ENCODE data around the gene USP3.

The USP3 gene

DNA sequence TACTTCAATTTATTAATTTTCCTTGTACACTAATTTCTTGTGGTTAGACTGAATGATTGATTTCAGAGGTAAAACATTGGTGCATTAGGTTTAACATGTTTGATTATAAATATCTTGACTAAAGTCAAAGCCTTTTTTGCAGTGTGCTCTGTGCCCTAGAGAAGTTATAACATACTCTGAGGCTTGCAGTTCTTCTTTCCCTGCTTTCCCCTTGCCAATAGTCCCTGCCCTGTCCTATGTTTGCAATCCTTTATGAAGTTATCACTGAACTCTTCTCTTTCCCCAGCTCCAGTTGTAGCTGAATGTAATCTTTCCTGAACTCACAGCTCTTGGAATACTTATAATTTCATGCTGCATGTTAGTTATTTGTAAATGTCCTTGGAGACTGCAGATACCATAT lies 35.6 kb downstream of the USP3 start:
- H3K27me3 ChIP-seq (ENCODE audit: control insufficient read depth, insufficient read depth, low read length) = no peaks in the 10 kb centered on the region
- H3K9ac ChIP-seq (ENCODE audit: low read depth, low read length) = no peak overlapping the region
- peaks cover 18% of the 10 kb centered on the region for H3K4me1 ChIP-seq (ENCODE audit: control insufficient read depth, insufficient read depth, low read length)
- H3K4me3 ChIP-seq (ENCODE audit: low read depth, low read length) = no peak overlapping the region
- no peaks in the 10 kb centered on the region for H3K9me3 ChIP-seq (ENCODE audit: control insufficient read depth, insufficient read depth, low read length)
- H3K36me3 ChIP-seq (ENCODE audit: control insufficient read depth, insufficient read depth, low read length) = no peaks in the 10 kb centered on the region

DNA sequence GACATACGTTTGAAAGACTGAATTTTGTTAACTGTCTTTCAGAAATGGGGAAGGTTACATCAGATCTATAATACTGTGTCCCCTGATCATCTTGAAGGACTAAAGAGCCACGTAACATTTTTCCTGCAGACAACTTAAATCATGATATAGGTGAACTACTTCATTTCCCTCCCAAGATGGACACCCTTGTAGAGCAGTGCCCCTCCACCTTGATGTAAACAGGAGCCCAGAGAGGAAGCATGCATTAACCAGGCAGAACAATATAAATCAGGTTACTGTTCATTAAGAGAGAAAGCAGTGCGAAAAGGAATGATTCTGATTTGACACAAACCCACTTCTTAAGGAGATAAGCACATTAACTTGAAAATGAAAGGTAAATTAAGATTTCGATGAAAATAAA lies 36.1 kb downstream of the USP3 start:
- no peaks in the 10 kb centered on the region for H3K27me3 ChIP-seq (ENCODE audit: control insufficient read depth, insufficient read depth, low read length)

DNA sequence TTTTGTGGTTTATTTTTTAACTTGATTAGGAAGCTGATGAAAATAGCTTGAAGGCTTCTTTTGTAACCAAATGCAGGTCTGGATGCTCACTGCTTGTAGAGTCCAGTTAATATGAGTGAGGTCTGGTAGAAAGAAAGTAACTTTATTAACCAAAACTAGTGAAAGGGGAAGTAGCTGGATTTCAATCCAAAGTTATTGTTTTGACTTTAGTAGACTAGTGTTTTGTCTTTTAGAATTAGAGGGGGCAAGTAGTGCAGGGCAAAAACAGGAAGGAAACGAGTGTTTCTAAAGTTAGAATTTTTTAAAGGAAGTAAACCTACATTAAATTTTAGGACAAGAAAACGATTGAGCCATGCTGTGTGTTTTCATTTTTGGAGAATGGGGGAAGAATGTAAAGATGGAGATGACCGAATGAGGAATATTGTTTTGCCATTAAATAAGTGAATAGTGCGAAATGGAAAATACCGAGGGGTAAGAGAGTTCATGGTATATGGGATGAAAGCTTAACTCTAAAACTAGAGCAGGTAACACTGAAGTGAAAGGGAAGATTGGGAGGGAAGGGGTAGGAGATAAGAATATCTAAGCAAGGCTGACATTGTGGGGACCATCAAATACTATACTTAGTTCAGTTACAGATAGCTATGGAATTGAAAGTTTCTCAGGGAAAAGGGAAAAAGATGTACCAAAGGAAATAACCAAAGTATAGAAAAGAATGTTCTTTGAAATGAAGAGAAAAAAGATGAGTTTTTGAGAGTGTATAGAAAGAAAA lies 40.0 kb downstream of the USP3 start:
- H3K4me1 ChIP-seq (ENCODE audit: control insufficient read depth, insufficient read depth, low read length) = no peaks in the 10 kb centered on the region
- H3K9me3 ChIP-seq (ENCODE audit: control insufficient read depth, insufficient read depth, low read length) = no peaks in the 10 kb centered on the region
- no peak overlapping the region for H3K9ac ChIP-seq (ENCODE audit: low read depth, low read length)
- no peaks in the 10 kb centered on the region for H3K27me3 ChIP-seq (ENCODE audit: control insufficient read depth, insufficient read depth, low read length)
- H3K4me3 ChIP-seq (ENCODE audit: low read depth, low read length) = no peak overlapping the region
- no peaks in the 10 kb centered on the region for H3K36me3 ChIP-seq (ENCODE audit: control insufficient read depth, insufficient read depth, low read length)

More for the DNA sequence above, 36.1 kb downstream of the USP3 start:
- H3K9me3 ChIP-seq (ENCODE audit: control insufficient read depth, insufficient read depth, low read length) = no peaks in the 10 kb centered on the region
- H3K9ac ChIP-seq (ENCODE audit: low read depth, low read length) = no peak overlapping the region
- H3K36me3 ChIP-seq (ENCODE audit: control insufficient read depth, insufficient read depth, low read length) = no peaks in the 10 kb centered on the region
- peaks cover 16% of the 10 kb centered on the region for H3K4me1 ChIP-seq (ENCODE audit: control insufficient read depth, insufficient read depth, low read length)
- no peak overlapping the region for H3K4me3 ChIP-seq (ENCODE audit: low read depth, low read length)

DNA sequence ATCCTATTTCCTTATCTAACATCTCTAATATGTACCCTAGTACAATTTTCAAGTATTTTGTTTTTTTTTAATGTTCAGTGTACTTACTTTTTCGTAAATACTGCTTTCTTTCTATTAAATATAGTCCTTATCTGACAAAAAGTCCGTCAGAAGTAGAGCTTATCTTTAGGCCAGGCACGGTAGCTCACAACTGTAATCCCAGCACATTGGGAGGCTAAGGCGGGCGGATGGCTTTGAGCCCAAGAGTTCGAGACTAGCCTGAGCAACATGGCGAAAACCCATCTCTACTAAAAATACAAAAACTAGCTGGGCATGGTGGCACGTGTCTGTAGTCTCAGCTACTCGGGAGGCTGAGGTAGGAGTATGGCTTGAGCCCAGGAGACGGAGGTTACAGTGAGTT lies 41.1 kb downstream of the USP3 start:
- no peaks in the 10 kb centered on the region for H3K27me3 ChIP-seq (ENCODE audit: control insufficient read depth, insufficient read depth, low read length)
- H3K4me1 ChIP-seq (ENCODE audit: control insufficient read depth, insufficient read depth, low read length) = no peaks in the 10 kb centered on the region
- H3K9me3 ChIP-seq (ENCODE audit: control insufficient read depth, insufficient read depth, low read length) = no peaks in the 10 kb centered on the region
- no peak overlapping the region for H3K9ac ChIP-seq (ENCODE audit: low read depth, low read length)
- H3K36me3 ChIP-seq (ENCODE audit: control insufficient read depth, insufficient read depth, low read length) = no peaks in the 10 kb centered on the region
- H3K4me3 ChIP-seq (ENCODE audit: low read depth, low read length) = no peak overlapping the region

DNA sequence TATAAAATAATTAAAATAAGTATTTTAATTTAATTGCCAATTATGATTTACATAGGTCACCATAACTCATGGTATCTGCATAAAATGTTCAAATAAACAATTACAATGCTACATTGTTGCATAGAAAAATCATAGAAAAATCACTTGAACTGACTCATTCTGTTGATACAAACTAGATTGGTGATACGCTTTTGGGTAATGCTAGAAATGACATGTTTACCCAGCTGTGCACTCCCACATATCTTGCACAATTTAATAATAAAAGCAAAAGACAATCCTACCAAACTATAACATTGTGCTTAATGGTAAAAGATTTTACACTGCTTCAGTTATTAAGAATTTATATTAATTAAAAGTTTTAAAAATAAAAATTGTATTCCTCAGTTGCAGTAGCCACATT lies 47.0 kb downstream of the USP3 start:
- Histone ChIP-seq H3K9me3 (ENCODE audit: control insufficient read depth, insufficient read depth, low read length) (no peaks in the 10 kb centered on the region), H3K4me1 (ENCODE audit: control insufficient read depth, insufficient read depth, low read length) (peaks cover 10% of the 10 kb centered on the region), H3K9ac (ENCODE audit: low read depth, low read length) (no peak overlapping the region), H3K4me3 (ENCODE audit: low read depth, low read length) (no peak overlapping the region), H3K27me3 (ENCODE audit: control insufficient read depth, insufficient read depth, low read length) (no peaks in the 10 kb centered on the region), H3K36me3 (ENCODE audit: control insufficient read depth, insufficient read depth, low read length) (no peaks in the 10 kb centered on the region)

DNA sequence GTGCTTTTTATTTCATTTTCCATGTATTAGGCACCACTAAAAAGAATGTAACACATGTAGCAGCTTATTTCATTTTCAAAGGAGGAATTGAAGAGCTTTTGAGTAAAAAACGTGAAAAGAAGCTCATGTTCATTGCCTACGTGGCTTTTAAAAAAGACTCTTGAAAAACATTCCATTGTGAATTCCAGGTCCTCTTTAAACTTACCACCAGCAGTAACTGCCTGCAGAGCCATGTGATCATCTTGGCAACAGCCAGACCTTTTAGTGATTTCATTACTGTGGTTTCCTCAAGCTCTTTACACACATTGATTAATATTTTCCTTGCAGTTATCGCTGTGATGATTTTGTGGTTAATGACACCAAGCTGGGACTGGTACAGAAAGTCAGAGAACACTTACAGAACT lies 49.0 kb downstream of the USP3 start:
- Histone ChIP-seq H3K4me3 (ENCODE audit: low read depth, low read length) (peak overlapping the region; percentile 3), H3K4me1 (ENCODE audit: control insufficient read depth, insufficient read depth, low read length) (peaks cover 10% of the 10 kb centered on the region), H3K36me3 (ENCODE audit: control insufficient read depth, insufficient read depth, low read length) (no peaks in the 10 kb centered on the region), H3K27me3 (ENCODE audit: control insufficient read depth, insufficient read depth, low read length) (no peaks in the 10 kb centered on the region), H3K9ac (ENCODE audit: low read depth, low read length) (no peak overlapping the region), H3K9me3 (ENCODE audit: control insufficient read depth, insufficient read depth, low read length) (no peaks in the 10 kb centered on the region)

DNA sequence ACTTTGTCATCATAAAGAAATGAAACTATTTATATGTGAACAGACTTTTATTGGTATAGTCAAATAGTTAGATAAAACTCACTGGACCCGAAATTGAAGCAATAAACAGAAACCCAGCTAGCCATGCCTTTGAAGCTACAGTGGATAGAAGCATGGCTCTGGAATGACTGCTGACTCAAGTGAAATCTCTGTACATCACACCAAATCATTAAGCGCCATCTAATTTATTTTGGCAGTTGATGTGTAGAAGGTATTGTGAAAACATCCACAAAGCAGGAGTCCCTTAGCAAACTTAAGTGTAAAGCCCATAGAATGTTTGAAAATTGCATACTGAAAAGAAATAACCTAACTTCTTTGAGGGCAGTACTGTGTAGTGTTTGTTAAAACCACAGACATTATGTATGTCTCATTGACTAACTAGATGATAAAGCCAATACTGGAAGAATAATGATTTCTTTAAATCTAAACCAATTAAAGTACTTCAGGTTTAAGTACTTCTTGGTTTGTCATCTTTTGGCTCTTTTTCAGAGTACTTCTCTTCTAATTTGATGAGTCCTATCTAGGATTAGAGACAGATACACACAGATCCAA lies 50.0 kb downstream of the USP3 start:
- Histone ChIP-seq H3K4me1 (ENCODE audit: control insufficient read depth, insufficient read depth, low read length) (peaks cover 13% of the 10 kb centered on the region), H3K9ac (ENCODE audit: low read depth, low read length) (no peak overlapping the region), H3K27me3 (ENCODE audit: control insufficient read depth, insufficient read depth, low read length) (no peaks in the 10 kb centered on the region), H3K36me3 (ENCODE audit: control insufficient read depth, insufficient read depth, low read length) (no peaks in the 10 kb centered on the region), H3K4me3 (ENCODE audit: low read depth, low read length) (no peak overlapping the region), H3K9me3 (ENCODE audit: control insufficient read depth, insufficient read depth, low read length) (no peaks in the 10 kb centered on the region)

DNA sequence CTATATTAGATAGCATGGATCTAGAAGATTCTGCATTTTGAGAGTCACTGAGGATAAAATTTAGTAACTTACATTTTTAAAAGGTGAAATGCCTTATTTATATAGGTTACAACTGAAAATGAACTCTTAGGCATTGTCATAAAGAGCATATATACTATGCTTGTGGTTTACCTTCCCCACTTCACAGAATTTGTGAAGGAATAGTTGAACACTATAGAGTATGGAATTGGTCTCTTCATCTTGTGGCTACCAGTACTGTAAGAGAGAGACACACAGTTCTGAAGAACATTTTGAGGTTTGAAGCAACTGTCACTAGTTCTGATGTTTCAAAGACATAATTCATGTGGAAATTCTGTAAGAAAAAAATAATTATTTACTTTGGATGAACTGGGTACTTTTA lies 51.1 kb downstream of the USP3 start:
- no peaks in the 10 kb centered on the region for H3K9me3 ChIP-seq (ENCODE audit: control insufficient read depth, insufficient read depth, low read length)
- H3K4me3 ChIP-seq (ENCODE audit: low read depth, low read length) = no peak overlapping the region
- no peaks in the 10 kb centered on the region for H3K27me3 ChIP-seq (ENCODE audit: control insufficient read depth, insufficient read depth, low read length)
- no peaks in the 10 kb centered on the region for H3K36me3 ChIP-seq (ENCODE audit: control insufficient read depth, insufficient read depth, low read length)
- no peak overlapping the region for H3K9ac ChIP-seq (ENCODE audit: low read depth, low read length)
- H3K4me1 ChIP-seq (ENCODE audit: control insufficient read depth, insufficient read depth, low read length) = peaks cover 18% of the 10 kb centered on the region

DNA sequence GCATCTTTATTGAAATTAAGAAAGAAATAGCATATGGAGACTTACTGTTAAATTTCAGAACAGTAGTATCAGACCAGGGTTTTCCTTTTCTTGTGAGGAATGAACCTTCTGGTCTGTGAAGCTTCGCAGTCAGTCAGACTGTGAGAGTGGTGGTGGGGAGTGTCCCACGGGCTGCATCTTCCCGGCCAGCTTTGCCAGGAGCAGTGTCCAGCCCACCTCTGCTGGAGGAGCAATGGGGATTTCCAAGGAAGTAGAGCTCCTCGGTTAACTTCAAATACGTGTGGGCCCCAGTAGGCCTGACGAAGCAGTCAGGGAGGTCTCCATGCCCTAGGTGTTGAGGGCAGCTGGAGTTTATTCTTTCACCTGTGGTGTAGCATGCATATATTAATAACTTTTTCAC lies 51.9 kb downstream of the USP3 start:
- H3K4me1 ChIP-seq (ENCODE audit: control insufficient read depth, insufficient read depth, low read length) = peaks cover 23% of the 10 kb centered on the region
- H3K9ac ChIP-seq (ENCODE audit: low read depth, low read length) = no peak overlapping the region
- H3K4me3 ChIP-seq (ENCODE audit: low read depth, low read length) = no peak overlapping the region
- H3K27me3 ChIP-seq (ENCODE audit: control insufficient read depth, insufficient read depth, low read length) = no peaks in the 10 kb centered on the region
- H3K9me3 ChIP-seq (ENCODE audit: control insufficient read depth, insufficient read depth, low read length) = no peaks in the 10 kb centered on the region
- no peaks in the 10 kb centered on the region for H3K36me3 ChIP-seq (ENCODE audit: control insufficient read depth, insufficient read depth, low read length)

DNA sequence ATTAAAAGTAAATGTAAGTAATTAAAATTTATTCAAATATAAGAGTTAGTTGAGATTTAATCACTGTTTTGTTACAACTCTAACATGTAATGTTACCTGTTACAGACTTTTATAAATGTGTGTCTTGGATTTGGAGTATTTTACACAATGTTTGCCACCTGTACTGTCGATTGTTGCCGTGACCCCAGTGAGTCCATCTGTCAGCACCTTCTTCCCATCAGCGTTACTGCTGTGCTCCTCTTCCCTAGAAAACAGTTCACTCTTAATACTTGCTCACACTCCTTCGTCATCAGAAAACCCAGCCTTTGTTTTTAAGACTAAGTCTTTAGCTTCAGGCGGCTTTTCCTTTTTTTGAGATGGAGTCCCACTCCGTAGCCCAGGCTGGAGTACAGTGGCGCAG lies 52.3 kb downstream of the USP3 start:
- no peaks in the 10 kb centered on the region for H3K27me3 ChIP-seq (ENCODE audit: control insufficient read depth, insufficient read depth, low read length)
- no peaks in the 10 kb centered on the region for H3K9me3 ChIP-seq (ENCODE audit: control insufficient read depth, insufficient read depth, low read length)
- peaks cover 23% of the 10 kb centered on the region for H3K4me1 ChIP-seq (ENCODE audit: control insufficient read depth, insufficient read depth, low read length)
- H3K4me3 ChIP-seq (ENCODE audit: low read depth, low read length) = no peak overlapping the region
- no peak overlapping the region for H3K9ac ChIP-seq (ENCODE audit: low read depth, low read length)
- H3K36me3 ChIP-seq (ENCODE audit: control insufficient read depth, insufficient read depth, low read length) = no peaks in the 10 kb centered on the region

DNA sequence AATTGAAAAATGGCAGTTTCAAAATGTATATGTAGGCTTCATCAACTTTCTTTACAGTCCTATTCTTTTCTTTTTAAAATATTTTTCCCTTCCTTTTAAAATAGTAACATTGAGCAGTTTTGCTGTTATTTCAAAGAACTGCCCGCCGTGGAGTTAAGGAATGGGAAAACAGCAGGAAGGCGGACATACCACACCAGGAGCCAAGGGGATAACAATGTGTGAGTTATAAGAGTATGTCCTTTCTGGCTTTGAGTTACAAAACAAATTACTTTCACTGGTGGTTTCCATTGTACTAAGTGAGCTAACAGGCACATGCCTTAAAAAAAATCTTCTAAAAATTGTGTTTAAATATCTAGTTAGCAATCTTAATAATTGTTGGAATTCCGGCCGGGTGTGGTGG lies 55.4 kb downstream of the USP3 start:
- Histone ChIP-seq H3K4me3 (ENCODE audit: low read depth, low read length) (no peak overlapping the region), H3K9me3 (ENCODE audit: control insufficient read depth, insufficient read depth, low read length) (no peaks in the 10 kb centered on the region), H3K27me3 (ENCODE audit: control insufficient read depth, insufficient read depth, low read length) (no peaks in the 10 kb centered on the region), H3K9ac (ENCODE audit: low read depth, low read length) (no peak overlapping the region), H3K4me1 (ENCODE audit: control insufficient read depth, insufficient read depth, low read length) (peaks cover 14% of the 10 kb centered on the region), H3K36me3 (ENCODE audit: control insufficient read depth, insufficient read depth, low read length) (no peaks in the 10 kb centered on the region)

DNA sequence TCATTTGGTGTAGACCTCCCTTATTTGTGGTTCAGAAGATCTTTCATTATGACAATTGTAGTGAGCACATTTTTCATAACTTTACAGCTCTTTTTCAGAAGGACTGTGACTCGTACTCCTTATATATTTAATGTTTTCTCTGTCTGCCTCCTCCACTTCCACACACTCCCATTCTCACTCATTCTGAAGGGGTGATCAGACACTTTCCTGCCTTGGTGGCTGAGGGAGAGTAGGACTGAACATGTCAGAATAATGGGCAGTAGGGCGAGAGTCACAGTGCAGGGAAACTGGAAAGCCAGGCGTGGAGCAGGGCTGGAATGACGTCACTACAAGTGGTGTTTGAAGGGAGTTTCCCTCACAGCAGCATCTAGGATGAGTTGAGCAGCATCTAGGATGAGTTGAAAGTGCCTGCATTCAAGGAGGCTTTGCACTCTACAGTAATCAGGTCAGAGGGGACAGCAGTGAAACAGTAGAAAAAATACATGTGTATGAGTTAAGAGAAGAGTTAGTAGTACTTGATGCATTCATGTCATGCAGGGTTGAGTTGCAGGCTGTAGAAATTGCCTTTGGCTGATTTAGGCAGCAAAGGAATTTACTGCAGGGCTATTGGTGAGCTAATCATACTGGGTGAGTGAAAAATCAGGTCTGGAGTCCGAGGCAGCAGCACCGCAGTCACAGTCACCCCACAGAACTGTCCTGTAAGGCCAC lies 56.5 kb downstream of the USP3 start:
- Histone ChIP-seq H3K4me1 (ENCODE audit: control insufficient read depth, insufficient read depth, low read length) (peaks cover 14% of the 10 kb centered on the region), H3K9ac (ENCODE audit: low read depth, low read length) (no peak overlapping the region), H3K27me3 (ENCODE audit: control insufficient read depth, insufficient read depth, low read length) (no peaks in the 10 kb centered on the region), H3K36me3 (ENCODE audit: control insufficient read depth, insufficient read depth, low read length) (no peaks in the 10 kb centered on the region), H3K4me3 (ENCODE audit: low read depth, low read length) (no peak overlapping the region), H3K9me3 (ENCODE audit: control insufficient read depth, insufficient read depth, low read length) (no peaks in the 10 kb centered on the region)

All from iPS-15b (cell line).